HG02973 (cell line): ENCODE results near the gene NXPE3.
A peak's percentile ranks its signal among the peaks of the same experiment; 100 is the strongest.

ENCODE experiments used
- ATAC-seq: cut with Tn5 transposase; IDR thresholded peaks from one replicate; pipeline ENCODE4 v1.9.1; 2021; ENCODE audit warnings: moderate library complexity; ENCODE audit not compliant: unreplicated experiment

The NXPE3 gene

GRCh38 chr3:101828276-101828675, 49.3 kb downstream of the NXPE3 start:
- no peak for ATAC-seq

GRCh38 chr3:101828691-101829436, 49.9 kb downstream of the NXPE3 start:
- peak; percentile 48 for ATAC-seq

- ATAC-seq: no peak
These were observed 50.4 kb downstream of the NXPE3 start for GRCh38 chr3:101829437-101829830.

- no peak for ATAC-seq
These were observed 50.9 kb downstream of the NXPE3 start for GRCh38 chr3:101829874-101830273.

- ATAC-seq: no peak
These were observed 54.5 kb downstream of the NXPE3 start for GRCh38 chr3:101833446-101833974.

- no peak for ATAC-seq
These were observed 56.7 kb downstream of the NXPE3 start for GRCh38 chr3:101835676-101836075.

- ATAC-seq: no peak
These were observed 57.1 kb downstream of the NXPE3 start for GRCh38 chr3:101836160-101836559.

GRCh38 chr3:101836652-101837598, 57.9 kb downstream of the NXPE3 start:
- no peak for ATAC-seq

- no peak for ATAC-seq
These were observed 59.7 kb downstream of the NXPE3 start for GRCh38 chr3:101838691-101839090.

GRCh38 chr3:101840066-101840465, 61.1 kb downstream of the NXPE3 start:
- no peak for ATAC-seq

GRCh38 chr3:101842245-101842934, 63.4 kb downstream of the NXPE3 start:
- ATAC-seq: no peak

GRCh38 chr3:101842935-101843330, 63.9 kb downstream of the NXPE3 start:
- ATAC-seq: no peak

GRCh38 chr3:101845425-101845824, 66.4 kb downstream of the NXPE3 start:
- ATAC-seq: no peak

- no peak for ATAC-seq
These were observed 67.7 kb downstream of the NXPE3 start for GRCh38 chr3:101846709-101847108.

GRCh38 chr3:101847328-101847727, 68.3 kb downstream of the NXPE3 start:
- ATAC-seq: no peak

- no peak for ATAC-seq
These were observed 69.3 kb downstream of the NXPE3 start for GRCh38 chr3:101848326-101848725.

- ATAC-seq: peak; percentile 67
These were observed 70.0 kb downstream of the NXPE3 start, which contains the start of gene NFKBIZ for GRCh38 chr3:101848754-101849713. NFKBIZ (plus strand) TSS chr3:101849514; CDS start chr3:101849629, 115 bp downstream.

GRCh38 chr3:101849714-101850245, 70.8 kb downstream of the NXPE3 start:
- peak; percentile 28 for ATAC-seq

- ATAC-seq: peak; percentile 25
These were observed 71.4 kb downstream of the NXPE3 start for GRCh38 chr3:101850246-101851051.
